C4-2B (cell line): ENCODE data around the gene TXNRD3.

ENCODE experiments used
- ZFX ChIP-seq: fragments of 450-650 bp; IDR thresholded peaks from 2 replicates; pipeline ENCODE4 v1.6.1; 2017
- TF ChIP-seq, protein P1 (sequence below): fragments of 450-650 bp; conservative IDR thresholded peaks from 2 replicates; pipeline ENCODE4 v1.5.1; 2017; ENCODE audit warnings: mild to moderate bottlenecking

DNA sequence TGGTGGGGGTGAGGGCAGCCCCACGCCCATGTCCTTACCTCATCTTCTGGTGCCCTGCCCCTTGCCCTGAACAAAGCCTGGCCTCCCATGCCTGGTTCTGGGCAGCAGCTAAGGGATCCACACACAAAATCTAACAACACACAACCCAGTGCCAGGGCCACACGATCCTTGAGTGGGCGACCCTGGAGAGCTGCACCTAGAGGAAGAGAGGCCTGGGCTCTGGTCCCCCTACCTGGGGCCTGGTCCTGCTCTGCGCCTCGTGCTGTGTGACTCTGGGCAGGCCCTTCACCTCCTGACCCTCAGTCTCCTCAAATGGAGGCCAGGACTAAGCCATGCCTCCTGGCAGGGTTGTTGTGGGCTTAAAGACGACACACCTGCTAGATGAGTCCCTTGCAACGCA is 76.2 kb downstream of the TXNRD3 start:
- TF ChIP-seq, protein P1, sequence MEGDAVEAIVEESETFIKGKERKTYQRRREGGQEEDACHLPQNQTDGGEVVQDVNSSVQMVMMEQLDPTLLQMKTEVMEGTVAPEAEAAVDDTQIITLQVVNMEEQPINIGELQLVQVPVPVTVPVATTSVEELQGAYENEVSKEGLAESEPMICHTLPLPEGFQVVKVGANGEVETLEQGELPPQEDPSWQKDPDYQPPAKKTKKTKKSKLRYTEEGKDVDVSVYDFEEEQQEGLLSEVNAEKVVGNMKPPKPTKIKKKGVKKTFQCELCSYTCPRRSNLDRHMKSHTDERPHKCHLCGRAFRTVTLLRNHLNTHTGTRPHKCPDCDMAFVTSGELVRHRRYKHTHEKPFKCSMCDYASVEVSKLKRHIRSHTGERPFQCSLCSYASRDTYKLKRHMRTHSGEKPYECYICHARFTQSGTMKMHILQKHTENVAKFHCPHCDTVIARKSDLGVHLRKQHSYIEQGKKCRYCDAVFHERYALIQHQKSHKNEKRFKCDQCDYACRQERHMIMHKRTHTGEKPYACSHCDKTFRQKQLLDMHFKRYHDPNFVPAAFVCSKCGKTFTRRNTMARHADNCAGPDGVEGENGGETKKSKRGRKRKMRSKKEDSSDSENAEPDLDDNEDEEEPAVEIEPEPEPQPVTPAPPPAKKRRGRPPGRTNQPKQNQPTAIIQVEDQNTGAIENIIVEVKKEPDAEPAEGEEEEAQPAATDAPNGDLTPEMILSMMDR = no peak
- no peak for TF ChIP-seq ZFX
